ENCODE data around the gene LCORL.

DNA sequence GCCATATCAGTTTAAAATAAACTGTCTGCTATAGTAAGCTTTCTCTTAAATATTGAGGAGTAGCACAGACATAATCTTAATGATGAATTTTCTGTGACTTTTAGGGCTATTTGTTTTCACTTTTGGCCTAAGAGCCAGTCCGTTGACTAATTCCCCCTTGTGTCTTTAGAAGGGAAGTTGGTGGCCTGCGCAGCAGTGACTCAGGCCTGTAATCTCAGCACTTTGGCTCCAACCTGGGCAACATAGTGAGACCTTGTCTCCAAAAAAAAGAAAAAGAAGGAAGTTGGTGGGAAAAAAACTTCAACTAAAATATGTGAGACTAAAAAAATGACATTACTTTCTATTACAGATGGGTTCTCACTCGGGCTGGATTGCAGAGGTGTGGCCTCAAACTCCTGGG, 207.4 kb downstream of the LCORL start:
- TF ChIP-seq, protein P1, sequence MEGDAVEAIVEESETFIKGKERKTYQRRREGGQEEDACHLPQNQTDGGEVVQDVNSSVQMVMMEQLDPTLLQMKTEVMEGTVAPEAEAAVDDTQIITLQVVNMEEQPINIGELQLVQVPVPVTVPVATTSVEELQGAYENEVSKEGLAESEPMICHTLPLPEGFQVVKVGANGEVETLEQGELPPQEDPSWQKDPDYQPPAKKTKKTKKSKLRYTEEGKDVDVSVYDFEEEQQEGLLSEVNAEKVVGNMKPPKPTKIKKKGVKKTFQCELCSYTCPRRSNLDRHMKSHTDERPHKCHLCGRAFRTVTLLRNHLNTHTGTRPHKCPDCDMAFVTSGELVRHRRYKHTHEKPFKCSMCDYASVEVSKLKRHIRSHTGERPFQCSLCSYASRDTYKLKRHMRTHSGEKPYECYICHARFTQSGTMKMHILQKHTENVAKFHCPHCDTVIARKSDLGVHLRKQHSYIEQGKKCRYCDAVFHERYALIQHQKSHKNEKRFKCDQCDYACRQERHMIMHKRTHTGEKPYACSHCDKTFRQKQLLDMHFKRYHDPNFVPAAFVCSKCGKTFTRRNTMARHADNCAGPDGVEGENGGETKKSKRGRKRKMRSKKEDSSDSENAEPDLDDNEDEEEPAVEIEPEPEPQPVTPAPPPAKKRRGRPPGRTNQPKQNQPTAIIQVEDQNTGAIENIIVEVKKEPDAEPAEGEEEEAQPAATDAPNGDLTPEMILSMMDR (IDR thresholded peaks at IDR 0.05) = no peak
- TF ChIP-seq POLR2A (IDR thresholded peaks at IDR 0.05) = no peak

Measured in body of pancreas (tissue), 4 donors.